Activated naive CD8-positive, alpha-beta T cell treated with anti-CD3 and anti-CD28 coated beads, Interleukin-2, amount 10 ng/mL, durations not matched to agents 7 days and 5 days (primary cell): Measurements from ENCODE around the gene KRTCAP2. TPM values are rescaled to one million over a fixed set of nuclear protein-coding genes. Genes with fewer than 3 reads are reported as not detected.
"Not testable (repeated sequence)": the region's sequence is repeated elsewhere in the genome, so short reads cannot be mapped to it uniquely, and the experiment has no call there.

ENCODE experiments used
- ATAC-seq: fragments of 150-1000 bp; cut with Tn5 transposase; one replicate; pipeline ENCODE4 v1.10.0; 2021; ENCODE audit warnings: low read depth, moderate library complexity
- POLR2A ChIA-PET: fragments of 350-600 bp; sonication (Branson Sonifier 250); formaldehyde crosslinking; loops from one replicate; lab custom pipeline; 2021; ENCODE audit warnings: antibody characterized with exemption; lab: Charles Lee
- DNase-seq: peaks from one replicate; pipeline ENCODE4 v3.0.0; 2021
- H3K27ac Mint-ChIP-seq: one replicate; pipeline ENCODE4 v1.8.0; 2022; ENCODE audit warnings: mild to moderate bottlenecking, mixed read lengths
- H3K27me3 Mint-ChIP-seq: one replicate; pipeline ENCODE4 v1.8.0; 2022; ENCODE audit warnings: mild to moderate bottlenecking, moderate library complexity, mixed read lengths
- H3K36me3 Mint-ChIP-seq: one replicate; pipeline ENCODE4 v1.8.0; 2021; ENCODE audit warnings: mild to moderate bottlenecking, mixed read lengths
- H3K4me1 Mint-ChIP-seq: one replicate; pipeline ENCODE4 v1.8.0; 2021; ENCODE audit warnings: mixed read lengths
- H3K4me3 Mint-ChIP-seq: one replicate; pipeline ENCODE4 v1.8.0; 2022; ENCODE audit warnings: mild to moderate bottlenecking, moderate library complexity, mixed read lengths
- H3K9me3 Mint-ChIP-seq: one replicate; pipeline ENCODE4 v1.8.0; 2021; ENCODE audit warnings: mixed read lengths
- total RNA-seq, 2 experiments: library from RNA; stranded (reverse); gene quantifications; one replicate each; pipeline ENCODE4 v1.2.3, GENCODE V29; 2021

Gene KRTCAP2
- total RNA-seq, 2 experiments from 2014 or later, result 146 to 170 TPM

- H3K9me3 Mint-ChIP-seq, result no peaks in the 10 kb centered on the region
- H3K36me3 Mint-ChIP-seq, result peaks cover 12% of the 10 kb centered on the region
These were observed 5.7 kb downstream of the KRTCAP2 start for GRCh38 chr1:155167166-155168104.

GRCh38 chr1:155166471-155167165, 6.5 kb downstream of the KRTCAP2 start:
- peak overlapping the region; percentile 63 for H3K4me3 Mint-ChIP-seq
- POLR2A ChIA-PET, result interaction anchor here (1.0 to 2.9 kb wide), 3 partner anchors 37 to 75 kb away, joined by 3 to 15 read pairs (median 3); no protein-coding TSS in a partner anchor
- no peak for ATAC-seq
- no peak for DNase-seq
- H3K4me1 Mint-ChIP-seq, result peaks cover 13% of the 10 kb centered on the region
- peaks cover 12% of the 10 kb centered on the region for H3K36me3 Mint-ChIP-seq
- no peaks in the 10 kb centered on the region for H3K27me3 Mint-ChIP-seq
- no peaks in the 10 kb centered on the region for H3K9me3 Mint-ChIP-seq
- H3K27ac Mint-ChIP-seq, result no peak overlapping the region

More at GRCh38 chr1:155167166-155168104, 5.7 kb downstream of the KRTCAP2 start:
- DNase-seq, result peak; percentile 87
- POLR2A ChIA-PET, result interaction anchor here (0.9 to 2.9 kb wide), 4 partner anchors 38 to 82 kb away, joined by 3 to 15 read pairs (median 4); no protein-coding TSS in a partner anchor
- peaks cover 19% of the 10 kb centered on the region for H3K4me1 Mint-ChIP-seq
- H3K27ac Mint-ChIP-seq, result peak overlapping the region; percentile 54
- ATAC-seq, result peak; percentile 76
- H3K27me3 Mint-ChIP-seq, result no peaks in the 10 kb centered on the region
- H3K4me3 Mint-ChIP-seq, result peak overlapping the region; percentile 63

GRCh38 chr1:155166051-155166470, 7.0 kb downstream of the KRTCAP2 start:
- no peak for DNase-seq
- Mint-ChIP-seq H3K4me1 (peaks cover 13% of the 10 kb centered on the region), H3K27me3 (no peaks in the 10 kb centered on the region), H3K4me3 (no peak overlapping the region), H3K36me3 (peaks cover 12% of the 10 kb centered on the region), H3K9me3 (no peaks in the 10 kb centered on the region), H3K27ac (no peak overlapping the region)
- POLR2A ChIA-PET, result interaction anchor here (1.0 kb wide), 1 partner anchor 75 kb away, joined by 3 read pairs; no protein-coding TSS in a partner anchor
- ATAC-seq, result no peak

- DNase-seq, H3K4me3 Mint-ChIP-seq, H3K36me3 Mint-ChIP-seq, H3K9me3 Mint-ChIP-seq, ATAC-seq, H3K27ac Mint-ChIP-seq, H3K27me3 Mint-ChIP-seq: not testable (repeated sequence)
- POLR2A ChIA-PET, result interaction anchor here (0.6 to 0.7 kb wide), 2 partner anchors 208 to 858 kb away, joined by 3 to 4 read pairs; no protein-coding TSS in a partner anchor
- H3K4me1 Mint-ChIP-seq, result peaks cover 13% of the 10 kb centered on the region
These were observed 8.5 kb downstream of the KRTCAP2 start for GRCh38 chr1:155164625-155165024.

GRCh38 chr1:155163785-155164184, 9.3 kb downstream of the KRTCAP2 start:
- H3K4me1 Mint-ChIP-seq, result peaks cover 13% of the 10 kb centered on the region
- H3K9me3 Mint-ChIP-seq, POLR2A ChIA-PET, DNase-seq, H3K27me3 Mint-ChIP-seq, H3K4me3 Mint-ChIP-seq, ATAC-seq, H3K27ac Mint-ChIP-seq, H3K36me3 Mint-ChIP-seq: not testable (repeated sequence)

- H3K4me3 Mint-ChIP-seq, POLR2A ChIA-PET: not testable (repeated sequence)
These were observed 10.5 kb downstream of the KRTCAP2 start for GRCh38 chr1:155162631-155163030.

GRCh38 chr1:155160128-155160527, 13.0 kb downstream of the KRTCAP2 start:
- DNase-seq, result no peak
- no peaks in the 10 kb centered on the region for H3K4me1 Mint-ChIP-seq
- POLR2A ChIA-PET, result no interaction called here
- H3K36me3 Mint-ChIP-seq, result no peaks in the 10 kb centered on the region
- no peaks in the 10 kb centered on the region for H3K9me3 Mint-ChIP-seq
- H3K4me3 Mint-ChIP-seq, result no peak overlapping the region
- H3K27ac Mint-ChIP-seq, result no peak overlapping the region
- ATAC-seq, result no peak
- H3K27me3 Mint-ChIP-seq, result peaks cover 7% of the 10 kb centered on the region

More at GRCh38 chr1:155162631-155163030, 10.5 kb downstream of the KRTCAP2 start:
- H3K27me3 Mint-ChIP-seq, H3K4me1 Mint-ChIP-seq, DNase-seq, H3K27ac Mint-ChIP-seq, H3K36me3 Mint-ChIP-seq, ATAC-seq, H3K9me3 Mint-ChIP-seq: not testable (repeated sequence)

- Mint-ChIP-seq H3K27ac (no peak overlapping the region), H3K4me3 (no peak overlapping the region), H3K9me3 (no peaks in the 10 kb centered on the region), H3K36me3 (no peaks in the 10 kb centered on the region), H3K27me3 (peaks cover 13% of the 10 kb centered on the region), H3K4me1 (no peaks in the 10 kb centered on the region)
- POLR2A ChIA-PET, result no interaction called here
- DNase-seq (no peak), ATAC-seq (no peak)
These were observed 14.1 kb downstream of the KRTCAP2 start for GRCh38 chr1:155158991-155159390.

- ATAC-seq, DNase-seq, H3K9me3 Mint-ChIP-seq, POLR2A ChIA-PET, H3K4me1 Mint-ChIP-seq, H3K27ac Mint-ChIP-seq, H3K36me3 Mint-ChIP-seq, H3K4me3 Mint-ChIP-seq: not testable (repeated sequence)
- peaks cover 17% of the 10 kb centered on the region for H3K27me3 Mint-ChIP-seq
These were observed 17.0 kb downstream of the KRTCAP2 start for GRCh38 chr1:155155996-155156643.

- no peaks in the 10 kb centered on the region for H3K36me3 Mint-ChIP-seq
- POLR2A ChIA-PET, result interaction anchor here (1.3 kb wide), 1 partner anchor 11 kb away, joined by 3 read pairs; no protein-coding TSS in a partner anchor
- H3K27me3 Mint-ChIP-seq, result peaks cover 22% of the 10 kb centered on the region
- ATAC-seq (no peak), DNase-seq (no peak)
- H3K27ac Mint-ChIP-seq, result no peak overlapping the region
- H3K4me3 Mint-ChIP-seq, result no peak overlapping the region
- no peaks in the 10 kb centered on the region for H3K9me3 Mint-ChIP-seq
- peaks cover 6% of the 10 kb centered on the region for H3K4me1 Mint-ChIP-seq
These were observed 27.6 kb downstream of the KRTCAP2 start for GRCh38 chr1:155145491-155145890.

- ATAC-seq, result no peak
- Mint-ChIP-seq H3K4me1 (peaks cover 23% of the 10 kb centered on the region), H3K27ac (no peak overlapping the region), H3K4me3 (no peak overlapping the region), H3K27me3 (peaks cover 7% of the 10 kb centered on the region), H3K36me3 (peaks cover 9% of the 10 kb centered on the region), H3K9me3 (no peaks in the 10 kb centered on the region)
- POLR2A ChIA-PET, result no interaction called here
- no peak for DNase-seq
These were observed 31.4 kb downstream of the KRTCAP2 start for GRCh38 chr1:155141749-155142148.

GRCh38 chr1:155140630-155140953, 32.5 kb downstream of the KRTCAP2 start:
- Mint-ChIP-seq H3K9me3 (no peaks in the 10 kb centered on the region), H3K27me3 (peaks cover 4% of the 10 kb centered on the region), H3K4me1 (peaks cover 23% of the 10 kb centered on the region), H3K36me3 (peaks cover 9% of the 10 kb centered on the region), H3K27ac (peak overlapping the region; percentile 97), H3K4me3 (peak overlapping the region; percentile 97)
- no peak for DNase-seq
- POLR2A ChIA-PET, result interaction anchor here (0.5 to 1.5 kb wide), 2 partner anchors 10 to 426 kb away, joined by 3 to 5 read pairs; no protein-coding TSS in a partner anchor
- ATAC-seq, result no peak
